ENCODE measurements around the gene FKBP1A.

DNA sequence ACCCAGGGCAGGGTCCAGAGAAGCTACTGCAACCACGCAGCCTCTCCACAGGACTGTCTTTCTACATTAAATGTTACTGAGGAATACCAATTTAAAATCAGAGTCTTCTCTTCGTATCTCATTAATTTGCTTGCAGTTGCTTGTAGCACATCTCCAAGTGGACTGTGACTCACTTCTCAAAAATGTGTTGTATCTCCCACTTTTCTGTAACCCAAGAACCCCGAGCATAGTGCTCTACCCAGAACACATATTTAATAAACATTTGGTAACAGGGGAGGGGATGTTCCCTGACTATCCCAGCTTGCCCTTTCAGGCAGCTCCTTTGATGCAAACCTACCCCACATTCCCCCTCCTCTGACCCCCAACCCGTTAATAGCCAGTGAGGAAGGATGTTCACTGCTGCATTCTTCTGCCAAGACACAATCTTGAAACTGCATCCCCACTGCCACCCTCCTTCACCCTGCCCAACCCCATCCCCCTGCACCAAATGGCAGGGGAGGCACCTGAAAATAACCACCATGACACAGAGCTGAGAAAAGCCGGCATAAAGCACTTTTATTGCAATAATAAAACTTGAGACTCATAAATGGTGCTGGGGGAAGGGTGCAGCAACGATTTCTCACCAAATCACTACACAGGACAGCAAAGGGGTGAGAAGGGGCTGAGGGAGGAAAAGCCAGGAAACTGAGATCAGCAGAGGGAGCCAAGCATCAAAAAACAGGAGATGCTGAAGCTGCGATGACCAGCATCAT lies 24.2 kb downstream of the FKBP1A start:
- no peak for TF ChIP-seq CTCF (IDR thresholded peaks at IDR 0.05)
- TF ChIP-seq POLR2A (IDR thresholded peaks at IDR 0.05) = no peak
- no peak for TF ChIP-seq EP300 (IDR thresholded peaks at IDR 0.05)
